WTC11 (cell line): ENCODE measurements around the gene FAM193B. TPM values are rescaled to one million over a fixed set of nuclear protein-coding genes. Genes with fewer than 3 reads are reported as not detected.

ENCODE experiments used
- ATF3 ChIP-seq: sonication (generic); formaldehyde crosslinking; conservative IDR thresholded peaks from 2 replicates; pipeline ENCODE4 v1.8.1; 2022; ENCODE audit warnings: mild to moderate bottlenecking, missing genetic modification reagents
- CREM ChIP-seq: sonication (generic); formaldehyde crosslinking; IDR thresholded peaks from 2 replicates; pipeline ENCODE4 v1.8.1; 2022; ENCODE audit warnings: mild to moderate bottlenecking, missing genetic modification reagents, moderate library complexity
- CTCF ChIP-seq: fragments of 200-600 bp; IDR thresholded peaks from 2 replicates; pipeline ENCODE4 v1.8.0; 2022; ENCODE audit warnings: antibody characterized with exemption
- E2F4 ChIP-seq: sonication (generic); formaldehyde crosslinking; IDR thresholded peaks from 2 replicates; pipeline ENCODE4 v1.8.1; 2022; ENCODE audit warnings: low read depth, mild to moderate bottlenecking, moderate library complexity, missing genetic modification reagents, borderline replicate concordance
- ELF4 ChIP-seq: sonication (generic); formaldehyde crosslinking; IDR thresholded peaks from 2 replicates; pipeline ENCODE4 v1.8.1; 2022; ENCODE audit warnings: low read depth, mild to moderate bottlenecking, moderate library complexity, missing genetic modification reagents
- ESRRA ChIP-seq: sonication (generic); formaldehyde crosslinking; IDR thresholded peaks from 2 replicates; pipeline ENCODE4 v1.8.1; 2022; ENCODE audit warnings: mild to moderate bottlenecking, missing genetic modification reagents, borderline replicate concordance
- GABPB1 ChIP-seq: sonication (generic); formaldehyde crosslinking; IDR thresholded peaks from 2 replicates; pipeline ENCODE4 v1.8.1; 2023; ENCODE audit warnings: mild to moderate bottlenecking, missing genetic modification reagents
- GRHL2 ChIP-seq: fragments of 250-450 bp; sonication (Bioruptor Pico); IDR thresholded peaks from 2 replicates; pipeline ENCODE4 v1.8.0; 2022; ENCODE audit warnings: mild to moderate bottlenecking, moderate library complexity; ENCODE audit not compliant: insufficient replicate concordance, severe bottlenecking
- GTF2I ChIP-seq: fragments of 250-450 bp; sonication (Bioruptor Pico); conservative IDR thresholded peaks from 2 replicates; pipeline ENCODE4 v1.4.0; 2021; ENCODE audit warnings: mild to moderate bottlenecking
- HMGA2 ChIP-seq: fragments of 250-450 bp; sonication (Bioruptor Pico); IDR thresholded peaks from 2 replicates; pipeline ENCODE4 v1.4.0; 2021; ENCODE audit warnings: mild to moderate bottlenecking, moderate library complexity
- IRF1 ChIP-seq: sonication (generic); formaldehyde crosslinking; IDR thresholded peaks from 2 replicates; pipeline ENCODE4 v1.8.0; 2023; ENCODE audit warnings: missing genetic modification reagents
- JUN ChIP-seq: sonication (generic); formaldehyde crosslinking; IDR thresholded peaks from 2 replicates; pipeline ENCODE4 v1.8.0; 2023; ENCODE audit warnings: mild to moderate bottlenecking, missing genetic modification reagents
- KAT7 ChIP-seq: sonication (generic); formaldehyde crosslinking; IDR thresholded peaks from 2 replicates; pipeline ENCODE4 v1.8.1; 2023; ENCODE audit warnings: missing genetic modification reagents, mild to moderate bottlenecking, borderline replicate concordance
- NR1H2 ChIP-seq: sonication (generic); formaldehyde crosslinking; IDR thresholded peaks from 2 replicates; pipeline ENCODE4 v1.9.0; 2021; ENCODE audit warnings: mild to moderate bottlenecking, moderate library complexity, missing genetic modification reagents
- NR2C2 ChIP-seq: sonication (generic); formaldehyde crosslinking; IDR thresholded peaks from 2 replicates; pipeline ENCODE4 v1.8.0; 2022; ENCODE audit warnings: mild to moderate bottlenecking, missing genetic modification reagents
- NR3C1 ChIP-seq: sonication (generic); formaldehyde crosslinking; conservative IDR thresholded peaks from 2 replicates; pipeline ENCODE4 v1.8.1; 2023; ENCODE audit warnings: low read depth, mild to moderate bottlenecking, missing genetic modification reagents
- PRRX2 ChIP-seq: fragments of 250-450 bp; sonication (Bioruptor Pico); IDR thresholded peaks from 2 replicates; pipeline ENCODE4 v1.8.0; 2021; ENCODE audit warnings: mild to moderate bottlenecking
- SMAD4 ChIP-seq: sonication (generic); formaldehyde crosslinking; IDR thresholded peaks from 2 replicates; pipeline ENCODE4 v1.8.0; 2022; ENCODE audit warnings: mild to moderate bottlenecking, missing genetic modification reagents
- SP1 ChIP-seq: sonication (generic); formaldehyde crosslinking; conservative IDR thresholded peaks from 2 replicates; pipeline ENCODE4 v1.8.1; 2022; ENCODE audit warnings: missing genetic modification reagents
- TCF7 ChIP-seq: sonication (generic); formaldehyde crosslinking; IDR thresholded peaks from 2 replicates; pipeline ENCODE4 v1.8.0; 2022; ENCODE audit warnings: mild to moderate bottlenecking, low read depth, missing genetic modification reagents, moderate library complexity
- ZBTB21 ChIP-seq: sonication (generic); formaldehyde crosslinking; IDR thresholded peaks from 2 replicates; pipeline ENCODE4 v1.8.1; 2023; ENCODE audit warnings: mild to moderate bottlenecking, missing genetic modification reagents, borderline replicate concordance
- ZNF232 ChIP-seq: sonication (generic); formaldehyde crosslinking; IDR thresholded peaks from 2 replicates; pipeline ENCODE4 v1.8.0; 2022; ENCODE audit warnings: mild to moderate bottlenecking, missing genetic modification reagents
- ZNF396 ChIP-seq: fragments of 250-450 bp; sonication (Bioruptor Pico); IDR thresholded peaks from 2 replicates; pipeline ENCODE4 v1.8.0; 2021; ENCODE audit warnings: mild to moderate bottlenecking, moderate library complexity, borderline replicate concordance
- ZNF416 ChIP-seq: fragments of 250-450 bp; sonication (Bioruptor Pico); IDR thresholded peaks from 2 replicates; pipeline ENCODE4 v1.9.0; 2021; ENCODE audit warnings: mild to moderate bottlenecking, inconsistent platforms
- ZSCAN18 ChIP-seq: fragments of 250-450 bp; sonication (Bioruptor Pico); IDR thresholded peaks from 2 replicates; pipeline ENCODE4 v2.1.2; 2022; ENCODE audit warnings: mild to moderate bottlenecking, moderate library complexity
- total RNA-seq: library from RNA; stranded (reverse); gene quantifications from 3 replicates; pipeline ENCODE4 v1.2.3, GENCODE V29; 2021
- TF ChIP-seq, protein P1 (sequence below): sonication (generic); formaldehyde crosslinking; IDR thresholded peaks from 2 replicates; pipeline ENCODE4 v1.8.1; 2022; ENCODE audit warnings: mild to moderate bottlenecking, moderate library complexity, missing genetic modification reagents
- TF ChIP-seq, protein P2 (sequence below): sonication (generic); formaldehyde crosslinking; IDR thresholded peaks from 2 replicates; pipeline ENCODE4 v1.8.1; 2023; ENCODE audit warnings: mild to moderate bottlenecking, missing genetic modification reagents, moderate library complexity
- TF ChIP-seq, protein P3 (sequence below): sonication (generic); formaldehyde crosslinking; IDR thresholded peaks from 2 replicates; pipeline ENCODE4 v1.8.1; 2022; ENCODE audit warnings: missing genetic modification reagents, borderline replicate concordance
- TF ChIP-seq, protein P4 (sequence below): sonication (generic); formaldehyde crosslinking; IDR thresholded peaks from 2 replicates; pipeline ENCODE4 v1.8.1; 2022; ENCODE audit warnings: mild to moderate bottlenecking, missing genetic modification reagents, moderate library complexity, borderline replicate concordance

The FAM193B gene
- total RNA-seq, 1 experiment from 2014 or later: 101 TPM

DNA sequence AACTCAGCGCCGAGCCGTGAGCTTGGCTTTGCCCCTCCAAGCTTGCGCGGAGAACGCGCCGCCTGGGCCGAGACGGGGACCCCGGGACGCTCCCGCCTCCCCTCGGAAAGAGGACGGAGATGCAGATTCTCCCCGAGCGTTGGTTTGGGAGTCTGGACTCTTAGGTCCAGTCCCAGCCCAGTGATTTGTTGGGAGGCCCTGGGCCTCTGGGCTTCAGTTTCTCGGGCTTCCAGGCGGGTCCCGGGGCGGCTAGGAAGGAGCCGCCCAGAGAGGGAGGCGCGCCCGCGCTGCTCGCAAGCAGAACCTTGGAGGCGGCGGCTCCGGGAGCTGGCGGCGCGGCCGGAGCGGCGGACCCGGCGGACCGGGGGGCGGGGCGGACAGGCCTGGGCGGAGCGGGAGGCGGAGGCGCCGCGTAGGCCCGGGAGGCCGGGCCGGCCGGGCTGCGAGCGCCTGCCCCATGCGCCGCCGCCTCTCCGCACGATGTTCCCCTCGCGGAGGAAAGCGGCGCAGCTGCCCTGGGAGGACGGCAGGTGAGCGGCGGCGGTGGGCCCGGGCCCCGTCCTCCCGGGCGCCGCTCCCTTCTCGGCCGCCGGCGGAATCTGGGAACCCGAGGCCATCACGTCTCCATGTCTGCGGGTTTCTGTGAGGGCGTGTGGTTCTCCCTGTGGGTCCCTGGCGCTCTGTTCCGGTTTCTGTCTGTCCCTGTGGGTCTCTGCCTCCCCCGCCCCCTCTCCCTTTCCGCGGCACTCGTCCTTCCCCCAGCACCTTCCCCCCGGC, 45.6 kb upstream of the FAM193B start, which contains the start of gene B4GALT7 (continued):
- no peak; the same call in 1 of the 2 replicates for TF ChIP-seq PRRX2 (CRISPR knock-in tag)
- no peak for TF ChIP-seq ZNF396
- TF ChIP-seq, protein P1, sequence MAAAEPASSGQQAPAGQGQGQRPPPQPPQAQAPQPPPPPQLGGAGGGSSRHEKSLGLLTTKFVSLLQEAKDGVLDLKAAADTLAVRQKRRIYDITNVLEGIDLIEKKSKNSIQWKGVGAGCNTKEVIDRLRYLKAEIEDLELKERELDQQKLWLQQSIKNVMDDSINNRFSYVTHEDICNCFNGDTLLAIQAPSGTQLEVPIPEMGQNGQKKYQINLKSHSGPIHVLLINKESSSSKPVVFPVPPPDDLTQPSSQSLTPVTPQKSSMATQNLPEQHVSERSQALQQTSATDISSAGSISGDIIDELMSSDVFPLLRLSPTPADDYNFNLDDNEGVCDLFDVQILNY (CRISPR knock-in tag): no peak; the same call in 1 of the 2 replicates
- TF ChIP-seq ATF3 (CRISPR knock-in tag): no peak
- TF ChIP-seq, protein P2, sequence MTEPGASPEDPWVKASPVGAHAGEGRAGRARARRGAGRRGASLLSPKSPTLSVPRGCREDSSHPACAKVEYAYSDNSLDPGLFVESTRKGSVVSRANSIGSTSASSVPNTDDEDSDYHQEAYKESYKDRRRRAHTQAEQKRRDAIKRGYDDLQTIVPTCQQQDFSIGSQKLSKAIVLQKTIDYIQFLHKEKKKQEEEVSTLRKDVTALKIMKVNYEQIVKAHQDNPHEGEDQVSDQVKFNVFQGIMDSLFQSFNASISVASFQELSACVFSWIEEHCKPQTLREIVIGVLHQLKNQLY (CRISPR knock-in tag): no peak
- TF ChIP-seq NR2C2 (CRISPR knock-in tag): no peak
- no peak for TF ChIP-seq ZNF232 (CRISPR knock-in tag)
- no peak for TF ChIP-seq GTF2I (CRISPR knock-in tag)
- peak; percentile 98 for TF ChIP-seq SP1 (CRISPR knock-in tag)
- no peak for TF ChIP-seq CTCF
- peak; percentile 44; the same call in 1 of the 2 replicates for TF ChIP-seq GABPB1 (CRISPR knock-in tag)
- no peak for TF ChIP-seq JUN (CRISPR knock-in tag)
- TF ChIP-seq NR3C1 (CRISPR knock-in tag): no peak
- no peak for TF ChIP-seq NR1H2
- TF ChIP-seq, protein P3, sequence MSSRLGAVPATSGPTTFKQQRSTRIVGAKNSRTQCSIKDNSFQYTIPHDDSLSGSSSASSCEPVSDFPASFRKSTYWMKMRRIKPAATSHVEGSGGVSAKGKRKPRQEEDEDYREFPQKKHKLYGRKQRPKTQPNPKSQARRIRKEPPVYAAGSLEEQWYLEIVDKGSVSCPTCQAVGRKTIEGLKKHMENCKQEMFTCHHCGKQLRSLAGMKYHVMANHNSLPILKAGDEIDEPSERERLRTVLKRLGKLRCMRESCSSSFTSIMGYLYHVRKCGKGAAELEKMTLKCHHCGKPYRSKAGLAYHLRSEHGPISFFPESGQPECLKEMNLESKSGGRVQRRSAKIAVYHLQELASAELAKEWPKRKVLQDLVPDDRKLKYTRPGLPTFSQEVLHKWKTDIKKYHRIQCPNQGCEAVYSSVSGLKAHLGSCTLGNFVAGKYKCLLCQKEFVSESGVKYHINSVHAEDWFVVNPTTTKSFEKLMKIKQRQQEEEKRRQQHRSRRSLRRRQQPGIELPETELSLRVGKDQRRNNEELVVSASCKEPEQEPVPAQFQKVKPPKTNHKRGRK: no peak
- TF ChIP-seq CREM (CRISPR knock-in tag): peak; percentile 30; the same call in 1 of the 2 replicates
- no peak for TF ChIP-seq HMGA2
- TF ChIP-seq ZSCAN18 (CRISPR knock-in tag): no peak
- TF ChIP-seq, protein P4, sequence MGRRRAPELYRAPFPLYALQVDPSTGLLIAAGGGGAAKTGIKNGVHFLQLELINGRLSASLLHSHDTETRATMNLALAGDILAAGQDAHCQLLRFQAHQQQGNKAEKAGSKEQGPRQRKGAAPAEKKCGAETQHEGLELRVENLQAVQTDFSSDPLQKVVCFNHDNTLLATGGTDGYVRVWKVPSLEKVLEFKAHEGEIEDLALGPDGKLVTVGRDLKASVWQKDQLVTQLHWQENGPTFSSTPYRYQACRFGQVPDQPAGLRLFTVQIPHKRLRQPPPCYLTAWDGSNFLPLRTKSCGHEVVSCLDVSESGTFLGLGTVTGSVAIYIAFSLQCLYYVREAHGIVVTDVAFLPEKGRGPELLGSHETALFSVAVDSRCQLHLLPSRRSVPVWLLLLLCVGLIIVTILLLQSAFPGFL (CRISPR knock-in tag): no peak
- no peak for TF ChIP-seq ZBTB21 (CRISPR knock-in tag)
- peak; percentile 42; the same call in 1 of the 2 replicates for TF ChIP-seq IRF1
- TF ChIP-seq ELF4: no peak
- no peak; the same call in none of the 2 replicates for TF ChIP-seq E2F4
- no peak for TF ChIP-seq ESRRA (CRISPR knock-in tag)
- no peak for TF ChIP-seq GRHL2 (CRISPR knock-in tag)
- no peak for TF ChIP-seq ZNF416 (CRISPR knock-in tag)
- TF ChIP-seq KAT7 (CRISPR knock-in tag): peak; percentile 50; the same call in 1 of the 2 replicates
- TF ChIP-seq SMAD4: no peak
- TF ChIP-seq TCF7 (CRISPR knock-in tag): no peak
